T-helper 2 cell treated with Interferon-gamma antibody and Interleukin-4, amounts not matched to agents 100 ng/mL and 5 ng/mL, for 36 hours (primary cell): ENCODE results near the gene KLHL20. TPM values are rescaled to one million over a fixed set of nuclear protein-coding genes. Genes with fewer than 3 reads are reported as not detected.
"Not testable (repeated sequence)": the region's sequence is repeated elsewhere in the genome, so short reads cannot be mapped to it uniquely, and the experiment has no call there.

Source experiments
- intact Hi-C: fragments of 100-400 bp; cut with micrococcal nuclease; formaldehyde crosslinking; loops from one replicate; pipeline ENCODE4 v1.15.1; 2023
- total RNA-seq: library from RNA; stranded (reverse); gene quantifications from 2 replicates; pipeline ENCODE4 v1.2.3, GENCODE V29; 2022

The KLHL20 gene
- total RNA-seq, 1 donor from 2014 or later = 21.5 TPM

GRCh38 chr1:173744651-173745050 lies 29.9 kb downstream of the KLHL20 start:
- intact Hi-C loops = no loop called here

- intact Hi-C loops = no loop called here
Measured at GRCh38 chr1:173749137-173749536, 34.4 kb downstream of the KLHL20 start.

DNA sequence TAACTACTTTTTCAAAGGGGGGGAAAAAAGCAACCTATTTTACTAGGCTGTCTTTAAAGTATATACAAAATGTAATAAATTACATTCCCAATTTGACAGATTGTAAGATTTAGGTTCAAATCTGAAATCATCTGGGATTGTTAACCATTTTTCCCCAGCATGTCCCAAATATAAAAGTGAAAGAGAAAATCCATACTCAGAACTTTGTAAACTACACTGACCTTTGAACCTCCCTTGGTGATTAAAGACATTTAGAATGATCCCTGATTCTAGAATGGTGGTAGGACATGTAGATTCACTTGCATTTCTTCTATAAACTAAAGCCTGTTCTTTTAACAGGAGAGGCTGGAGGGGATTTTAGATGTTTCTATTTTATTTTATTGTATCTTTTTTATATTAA lies 39.0 kb downstream of the KLHL20 start:
- intact Hi-C loops = no loop called here

- intact Hi-C loops = no loop called here
Measured at GRCh38 chr1:173757666-173758065, 42.9 kb downstream of the KLHL20 start.

DNA sequence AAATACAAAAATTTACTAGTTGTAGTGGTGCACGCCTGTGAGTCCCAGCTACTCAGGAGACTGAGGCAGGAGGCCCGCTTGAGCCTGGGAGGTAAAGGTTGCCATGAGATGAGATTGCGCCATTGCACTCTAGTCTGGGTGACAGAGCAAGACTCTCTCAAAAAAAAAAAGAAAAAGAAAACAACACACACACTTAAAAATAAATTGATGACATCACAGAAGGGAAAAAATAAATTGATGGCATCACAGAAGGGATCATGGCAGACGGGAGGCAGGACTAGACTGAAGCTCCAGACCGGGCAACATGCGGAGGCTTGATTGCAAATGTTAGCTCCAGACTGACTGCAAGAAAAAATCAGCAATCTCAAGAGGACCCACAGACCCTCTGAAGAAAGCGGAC lies 43.3 kb downstream of the KLHL20 start:
- intact Hi-C loops = no loop called here

DNA sequence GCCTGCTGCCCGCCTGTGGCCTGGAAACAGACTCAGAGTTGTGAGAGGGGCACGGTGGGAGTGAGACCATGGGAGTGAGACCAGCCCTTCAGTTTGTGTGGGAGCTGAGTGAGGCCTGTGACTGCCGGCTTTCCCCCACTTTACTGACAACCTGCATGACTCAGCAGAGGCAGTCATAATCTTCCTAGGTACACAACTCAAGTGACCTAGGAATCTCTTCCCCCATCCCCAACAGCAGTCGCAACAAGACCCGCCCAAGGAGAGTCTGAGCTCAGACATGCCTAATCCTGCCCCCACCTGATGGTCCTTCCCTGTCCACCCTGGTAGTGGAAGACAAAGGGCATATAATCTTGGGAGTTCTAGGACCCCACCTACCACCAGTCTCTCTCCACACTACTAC lies 44.2 kb downstream of the KLHL20 start:
- intact Hi-C loops = no loop called here

GRCh38 chr1:173764331-173764730 lies 49.5 kb downstream of the KLHL20 start:
- intact Hi-C loops = not testable (repeated sequence)

GRCh38 chr1:173768206-173768605 lies 53.4 kb downstream of the KLHL20 start:
- intact Hi-C loops = no loop called here

GRCh38 chr1:173768827-173769226 lies 54.0 kb downstream of the KLHL20 start:
- intact Hi-C loops = no loop called here

- intact Hi-C loops = not testable (repeated sequence)
Measured at GRCh38 chr1:173770330-173770729, 55.5 kb downstream of the KLHL20 start.

GRCh38 chr1:173771560-173771959 lies 56.8 kb downstream of the KLHL20 start:
- intact Hi-C loops = no loop called here

GRCh38 chr1:173775578-173776226 lies 60.9 kb downstream of the KLHL20 start:
- intact Hi-C loops = no loop called here

DNA sequence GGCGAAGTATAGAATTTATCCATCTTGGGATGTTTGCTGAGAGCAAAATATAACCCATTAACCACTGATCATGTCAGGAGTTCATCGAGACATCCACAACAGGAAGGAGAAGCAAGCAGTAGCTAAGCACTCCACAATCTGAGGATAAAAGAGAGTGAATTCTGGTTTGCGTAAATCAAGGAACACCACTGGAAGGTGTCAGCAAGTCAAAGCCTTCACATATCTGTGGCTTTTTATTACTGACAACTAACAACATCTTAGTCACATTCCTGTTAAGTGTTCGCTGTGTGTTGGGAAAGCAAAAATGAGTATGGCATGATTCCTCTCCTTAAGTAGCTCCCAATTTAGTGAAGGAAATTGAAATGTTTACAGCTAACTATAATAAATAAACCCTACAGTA lies 65.2 kb downstream of the KLHL20 start:
- intact Hi-C loops = no loop called here

GRCh38 chr1:173784997-173785396 lies 70.2 kb downstream of the KLHL20 start:
- intact Hi-C loops = no loop called here

DNA sequence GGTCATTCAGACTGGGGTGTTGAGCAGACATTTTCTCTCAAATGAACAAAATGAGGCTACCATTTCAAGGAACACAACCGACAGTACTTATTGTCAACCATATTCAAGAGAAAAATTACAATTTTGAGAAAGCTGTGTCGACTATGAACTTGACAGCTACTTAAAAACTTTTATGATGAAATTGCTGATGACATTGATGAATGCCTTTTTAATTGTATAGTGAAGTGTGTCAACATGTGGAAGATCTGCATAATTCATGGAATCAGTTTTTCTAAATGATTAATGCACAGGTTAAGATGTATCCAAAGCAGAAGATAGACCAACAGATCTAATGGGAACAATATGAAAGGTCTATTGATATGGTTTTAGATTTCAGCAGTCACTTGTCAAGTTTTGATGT lies 75.1 kb downstream of the KLHL20 start:
- intact Hi-C loops = no loop called here

- intact Hi-C loops = no loop called here
Measured at GRCh38 chr1:173798078-173798477, 83.3 kb downstream of the KLHL20 start.

- intact Hi-C loops = not testable (repeated sequence)
Measured at GRCh38 chr1:173799995-173800394, 85.2 kb downstream of the KLHL20 start.

GRCh38 chr1:173802961-173803360 lies 88.2 kb downstream of the KLHL20 start:
- intact Hi-C loops = no loop called here

DNA sequence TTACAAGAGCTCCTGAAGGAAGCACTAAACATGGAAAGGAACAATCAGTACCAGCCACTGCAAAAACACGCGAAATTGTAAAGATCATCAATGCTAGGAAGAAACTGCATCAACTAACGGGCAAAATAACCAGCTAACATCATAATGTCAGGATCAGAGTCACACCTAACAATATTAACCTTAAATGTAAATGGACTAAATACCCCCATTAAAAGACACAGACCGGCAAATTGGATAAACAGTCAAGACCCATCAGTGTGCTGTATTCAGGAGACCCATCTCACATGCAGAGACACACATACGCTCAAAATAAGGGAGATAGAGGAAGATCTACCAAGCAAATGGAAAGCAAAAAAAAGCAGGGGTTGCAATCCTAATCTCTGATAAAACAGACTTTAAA lies 98.9 kb downstream of the KLHL20 start:
- intact Hi-C loops = not testable (repeated sequence)

GRCh38 chr1:173818459-173818858 lies 103.7 kb downstream of the KLHL20 start:
- intact Hi-C loops = no loop called here

GRCh38 chr1:173821680-173822079 lies 106.9 kb downstream of the KLHL20 start:
- intact Hi-C loops = no loop called here

DNA sequence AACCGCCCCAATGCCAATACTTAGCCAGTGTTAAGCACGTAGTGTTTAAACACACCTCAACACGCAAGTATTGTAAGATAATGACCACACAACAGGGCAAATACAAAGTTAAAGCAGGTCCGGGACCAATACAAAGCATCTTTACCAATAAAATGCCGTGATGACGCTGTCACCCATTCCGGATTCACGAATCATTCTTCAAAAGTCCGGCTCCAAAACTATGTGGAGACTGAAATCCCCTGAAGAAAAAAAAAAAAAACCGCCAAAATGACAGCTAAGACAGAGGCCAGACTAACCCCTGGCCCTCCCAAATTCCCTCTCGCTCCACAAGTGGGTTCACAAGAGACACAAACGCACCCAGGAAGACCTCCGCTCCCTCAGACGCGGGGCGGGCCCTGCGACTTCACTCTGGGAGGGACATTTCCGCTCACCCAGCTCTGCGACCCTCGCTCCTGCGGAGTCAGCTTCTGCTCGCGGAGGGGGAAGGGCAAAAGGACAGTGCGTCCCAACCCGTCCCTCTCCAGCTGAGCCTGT lies 109.1 kb downstream of the KLHL20 start:
- intact Hi-C loops = loop anchor here (1.0 to 2.0 kb wide), 9 partner anchors 44 to 1292 kb away; partner anchors contain the start of genes CACYBP, PRDX6, RABGAP1L and RC3H1
